Gastroesophageal sphincter (tissue), 3 donors: ENCODE results near the gene SOCS3.

ENCODE experiments used
- POLR2A ChIP-seq, 2 donors: fragments of 450-650 bp; IDR thresholded peaks; one replicate each; pipeline ENCODE4 v1.6.1; 2017; ENCODE audit warnings: antibody characterized with exemption in 2 of 2, mild to moderate bottlenecking in 2 of 2, moderate library complexity in 1 of 2
- TF ChIP-seq, protein P1 (sequence below), 4 experiments: fragments of 200-600 bp in 2 of 4; fragments of 450-650 bp in 2 of 4; sonication (generic) in 1 of 4; IDR thresholded peaks; one replicate each; pipeline ENCODE4 v1.5.1; 2017 to 2019; ENCODE audit warnings: antibody characterized with exemption in 4 of 4, mild to moderate bottlenecking in 2 of 4, moderate library complexity in 2 of 4

DNA sequence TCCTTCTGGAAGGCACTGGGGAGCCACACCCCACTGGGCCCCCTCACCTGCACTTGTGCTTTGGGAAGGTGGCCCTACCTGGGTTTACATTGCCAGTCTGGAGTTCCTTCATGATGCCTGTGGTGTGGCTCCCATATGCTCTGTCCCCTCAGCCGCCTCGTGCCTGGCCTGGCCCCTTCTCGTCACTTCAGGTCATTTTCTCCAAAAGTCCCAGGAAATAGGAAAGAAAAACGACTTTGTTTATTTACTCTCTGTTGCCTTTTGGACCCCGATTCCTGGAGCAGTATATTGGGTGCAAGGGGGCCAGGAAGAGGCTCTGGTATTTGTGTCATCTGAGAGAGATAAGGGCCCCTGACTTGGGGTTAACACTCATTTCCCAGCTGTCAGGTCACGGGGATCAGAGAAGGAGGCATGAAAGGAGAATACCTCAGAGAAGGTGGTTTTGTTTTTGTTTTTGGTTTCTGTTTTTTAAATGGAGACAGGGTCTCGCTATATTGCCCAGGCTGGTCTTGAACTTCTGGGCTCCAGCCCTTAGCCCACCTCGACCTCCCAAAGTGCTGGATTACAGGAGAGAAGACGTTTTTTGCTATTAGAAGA is 4.7 kb downstream of the SOCS3 start:
- TF ChIP-seq, protein P1, sequence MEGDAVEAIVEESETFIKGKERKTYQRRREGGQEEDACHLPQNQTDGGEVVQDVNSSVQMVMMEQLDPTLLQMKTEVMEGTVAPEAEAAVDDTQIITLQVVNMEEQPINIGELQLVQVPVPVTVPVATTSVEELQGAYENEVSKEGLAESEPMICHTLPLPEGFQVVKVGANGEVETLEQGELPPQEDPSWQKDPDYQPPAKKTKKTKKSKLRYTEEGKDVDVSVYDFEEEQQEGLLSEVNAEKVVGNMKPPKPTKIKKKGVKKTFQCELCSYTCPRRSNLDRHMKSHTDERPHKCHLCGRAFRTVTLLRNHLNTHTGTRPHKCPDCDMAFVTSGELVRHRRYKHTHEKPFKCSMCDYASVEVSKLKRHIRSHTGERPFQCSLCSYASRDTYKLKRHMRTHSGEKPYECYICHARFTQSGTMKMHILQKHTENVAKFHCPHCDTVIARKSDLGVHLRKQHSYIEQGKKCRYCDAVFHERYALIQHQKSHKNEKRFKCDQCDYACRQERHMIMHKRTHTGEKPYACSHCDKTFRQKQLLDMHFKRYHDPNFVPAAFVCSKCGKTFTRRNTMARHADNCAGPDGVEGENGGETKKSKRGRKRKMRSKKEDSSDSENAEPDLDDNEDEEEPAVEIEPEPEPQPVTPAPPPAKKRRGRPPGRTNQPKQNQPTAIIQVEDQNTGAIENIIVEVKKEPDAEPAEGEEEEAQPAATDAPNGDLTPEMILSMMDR (IDR thresholded peaks at IDR 0.05), result no peak
- no peak for TF ChIP-seq POLR2A (IDR thresholded peaks at IDR 0.05)
